ENCODE measurements around the gene RAPH1. TPM values are rescaled to one million over a fixed set of nuclear protein-coding genes. Genes with fewer than 3 reads are reported as not detected.
A peak's percentile ranks its signal among the peaks of the same experiment; 100 is the strongest.
"Not testable (repeated sequence)": the region's sequence is repeated elsewhere in the genome, so short reads cannot be mapped to it uniquely, and the experiment has no call there.

The RAPH1 gene
- polyA plus RNA-seq, 1 donor = 21.2 TPM

- Histone ChIP-seq H3K4me3 (ENCODE audit: low read length) (no peak overlapping the region), H3K9me3 (ENCODE audit: control insufficient read depth, low read depth, low read length) (no peaks in the 10 kb centered on the region), H3K27me3 (ENCODE audit: control insufficient read depth, insufficient read depth, low read length) (no peaks in the 10 kb centered on the region), H3K4me1 (ENCODE audit: control insufficient read depth, insufficient read depth, low read length) (no peaks in the 10 kb centered on the region), H3K36me3 (ENCODE audit: control insufficient read depth, insufficient read depth, low read length) (no peaks in the 10 kb centered on the region), H3K27ac (ENCODE audit: low read length) (no peak overlapping the region)
- WGBS (ENCODE audit: insufficient coverage, low lambda C conversion rate) = 100% methylated on average over 1 of the region's 3 CpGs
- no peak for DNase-seq
These were observed 155.9 kb downstream of the RAPH1 start for GRCh38 chr2:203379156-203379555.

GRCh38 chr2:203376173-203376572 is 158.9 kb downstream of the RAPH1 start:
- no peaks in the 10 kb centered on the region for H3K27me3 ChIP-seq (ENCODE audit: control insufficient read depth, insufficient read depth, low read length)
- peaks cover 9% of the 10 kb centered on the region for H3K9me3 ChIP-seq (ENCODE audit: control insufficient read depth, low read depth, low read length)
- no peak overlapping the region for H3K4me3 ChIP-seq (ENCODE audit: low read length)
- H3K27ac ChIP-seq (ENCODE audit: low read length) = no peak overlapping the region
- H3K36me3 ChIP-seq (ENCODE audit: control insufficient read depth, insufficient read depth, low read length) = no peaks in the 10 kb centered on the region
- no peaks in the 10 kb centered on the region for H3K4me1 ChIP-seq (ENCODE audit: control insufficient read depth, insufficient read depth, low read length)
- DNase-seq = no peak

- not testable (repeated sequence) for H3K9me3 ChIP-seq (ENCODE audit: control insufficient read depth, low read depth, low read length); H3K27me3 ChIP-seq (ENCODE audit: control insufficient read depth, insufficient read depth, low read length); H3K36me3 ChIP-seq (ENCODE audit: control insufficient read depth, insufficient read depth, low read length); H3K27ac ChIP-seq (ENCODE audit: low read length); DNase-seq; H3K4me3 ChIP-seq (ENCODE audit: low read length); H3K4me1 ChIP-seq (ENCODE audit: control insufficient read depth, insufficient read depth, low read length)
- no CpG with 5 or more reads among the region's 31 CpGs for WGBS (ENCODE audit: insufficient coverage, low lambda C conversion rate)
These were observed 162.4 kb downstream of the RAPH1 start for GRCh38 chr2:203372706-203373105.

- Histone ChIP-seq H3K4me3 (ENCODE audit: low read length) (no peak overlapping the region), H3K36me3 (ENCODE audit: control insufficient read depth, insufficient read depth, low read length) (no peaks in the 10 kb centered on the region), H3K27ac (ENCODE audit: low read length) (no peak overlapping the region), H3K4me1 (ENCODE audit: control insufficient read depth, insufficient read depth, low read length) (no peaks in the 10 kb centered on the region), H3K9me3 (ENCODE audit: control insufficient read depth, low read depth, low read length) (no peaks in the 10 kb centered on the region), H3K27me3 (ENCODE audit: control insufficient read depth, insufficient read depth, low read length) (no peaks in the 10 kb centered on the region)
- no peak for DNase-seq
- 100% methylated on average over 4 of the region's 5 CpGs for WGBS (ENCODE audit: insufficient coverage, low lambda C conversion rate)
These were observed 168.2 kb downstream of the RAPH1 start for GRCh38 chr2:203366639-203367466.

- Histone ChIP-seq H3K4me1 (ENCODE audit: control insufficient read depth, insufficient read depth, low read length) (no peaks in the 10 kb centered on the region), H3K36me3 (ENCODE audit: control insufficient read depth, insufficient read depth, low read length) (no peaks in the 10 kb centered on the region), H3K4me3 (ENCODE audit: low read length) (no peak overlapping the region), H3K27me3 (ENCODE audit: control insufficient read depth, insufficient read depth, low read length) (no peaks in the 10 kb centered on the region), H3K9me3 (ENCODE audit: control insufficient read depth, low read depth, low read length) (no peaks in the 10 kb centered on the region), H3K27ac (ENCODE audit: low read length) (no peak overlapping the region)
- no peak for DNase-seq
These were observed 173.2 kb downstream of the RAPH1 start for GRCh38 chr2:203361922-203362321.

- H3K27me3 ChIP-seq (ENCODE audit: control insufficient read depth, insufficient read depth, low read length) = no peaks in the 10 kb centered on the region
- DNase-seq = no peak
- H3K27ac ChIP-seq (ENCODE audit: low read length) = no peak overlapping the region
- no peak overlapping the region for H3K4me3 ChIP-seq (ENCODE audit: low read length)
- H3K36me3 ChIP-seq (ENCODE audit: control insufficient read depth, insufficient read depth, low read length) = no peaks in the 10 kb centered on the region
- no CpG with 5 or more reads among the region's 2 CpGs for WGBS (ENCODE audit: insufficient coverage, low lambda C conversion rate)
- no peaks in the 10 kb centered on the region for H3K9me3 ChIP-seq (ENCODE audit: control insufficient read depth, low read depth, low read length)
- H3K4me1 ChIP-seq (ENCODE audit: control insufficient read depth, insufficient read depth, low read length) = no peaks in the 10 kb centered on the region
These were observed 173.6 kb downstream of the RAPH1 start for GRCh38 chr2:203361495-203361894.

- peak in 1 of 2 donors; percentile 7 for DNase-seq
These were observed 174.2 kb downstream of the RAPH1 start for GRCh38 chr2:203360833-203361430.

GRCh38 chr2:203359450-203359849 is 175.7 kb downstream of the RAPH1 start:
- Histone ChIP-seq H3K27me3 (ENCODE audit: control insufficient read depth, insufficient read depth, low read length) (no peaks in the 10 kb centered on the region), H3K9me3 (ENCODE audit: control insufficient read depth, low read depth, low read length) (no peaks in the 10 kb centered on the region), H3K36me3 (ENCODE audit: control insufficient read depth, insufficient read depth, low read length) (no peaks in the 10 kb centered on the region), H3K4me3 (ENCODE audit: low read length) (no peak overlapping the region), H3K27ac (ENCODE audit: low read length) (no peak overlapping the region), H3K4me1 (ENCODE audit: control insufficient read depth, insufficient read depth, low read length) (no peaks in the 10 kb centered on the region)
- no CpG with 5 or more reads among the region's 1 CpG for WGBS (ENCODE audit: insufficient coverage, low lambda C conversion rate)
- no peak for DNase-seq

More at GRCh38 chr2:203360833-203361430, 174.2 kb downstream of the RAPH1 start:
- Histone ChIP-seq H3K27ac (ENCODE audit: low read length) (no peak overlapping the region), H3K4me1 (ENCODE audit: control insufficient read depth, insufficient read depth, low read length) (no peaks in the 10 kb centered on the region), H3K27me3 (ENCODE audit: control insufficient read depth, insufficient read depth, low read length) (no peaks in the 10 kb centered on the region), H3K9me3 (ENCODE audit: control insufficient read depth, low read depth, low read length) (no peaks in the 10 kb centered on the region), H3K36me3 (ENCODE audit: control insufficient read depth, insufficient read depth, low read length) (no peaks in the 10 kb centered on the region), H3K4me3 (ENCODE audit: low read length) (no peak overlapping the region)
- no CpG with 5 or more reads among the region's 3 CpGs for WGBS (ENCODE audit: insufficient coverage, low lambda C conversion rate)

- WGBS (ENCODE audit: insufficient coverage, low lambda C conversion rate) = 100% methylated on average over 1 of the region's 3 CpGs
- Histone ChIP-seq H3K27ac (ENCODE audit: low read length) (no peak overlapping the region), H3K4me1 (ENCODE audit: control insufficient read depth, insufficient read depth, low read length) (no peaks in the 10 kb centered on the region), H3K4me3 (ENCODE audit: low read length) (no peak overlapping the region), H3K27me3 (ENCODE audit: control insufficient read depth, insufficient read depth, low read length) (no peaks in the 10 kb centered on the region), H3K36me3 (ENCODE audit: control insufficient read depth, insufficient read depth, low read length) (no peaks in the 10 kb centered on the region), H3K9me3 (ENCODE audit: control insufficient read depth, low read depth, low read length) (no peaks in the 10 kb centered on the region)
- no peak for DNase-seq
These were observed 180.1 kb downstream of the RAPH1 start for GRCh38 chr2:203354966-203355365.

- no peak overlapping the region for H3K27ac ChIP-seq (ENCODE audit: low read length)
- WGBS (ENCODE audit: insufficient coverage, low lambda C conversion rate) = 75% methylated on average over 1 of the region's 5 CpGs
- no peaks in the 10 kb centered on the region for H3K27me3 ChIP-seq (ENCODE audit: control insufficient read depth, insufficient read depth, low read length)
- no peak overlapping the region for H3K4me3 ChIP-seq (ENCODE audit: low read length)
- H3K9me3 ChIP-seq (ENCODE audit: control insufficient read depth, low read depth, low read length) = no peaks in the 10 kb centered on the region
- no peak for DNase-seq
- H3K36me3 ChIP-seq (ENCODE audit: control insufficient read depth, insufficient read depth, low read length) = no peaks in the 10 kb centered on the region
- no peaks in the 10 kb centered on the region for H3K4me1 ChIP-seq (ENCODE audit: control insufficient read depth, insufficient read depth, low read length)
These were observed 182.4 kb downstream of the RAPH1 start for GRCh38 chr2:203352604-203353255.

All from large intestine (tissue), 3 donors.